Measurements from ENCODE around the gene RCAN2.

DNA sequence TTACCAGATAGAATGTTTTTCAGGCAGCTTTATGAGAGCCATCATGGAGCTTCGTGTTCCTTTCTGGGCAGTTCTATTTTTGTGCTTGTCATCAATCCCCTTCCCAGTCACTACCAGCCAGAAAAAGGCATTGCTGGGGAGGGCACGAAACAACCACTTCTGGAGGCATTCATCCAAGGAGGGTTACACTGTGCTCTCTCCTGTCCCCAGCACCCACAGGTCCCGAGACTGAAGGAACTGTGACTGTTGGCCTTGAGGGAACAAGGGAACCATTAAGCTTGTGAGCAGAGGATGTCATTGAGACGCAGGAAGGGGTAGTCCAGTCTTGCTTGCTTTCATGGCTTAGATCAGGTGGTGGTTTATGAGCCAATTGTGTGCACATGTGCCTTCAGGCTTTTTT, 300.4 kb downstream of the RCAN2 start:
- no peak for TF ChIP-seq SMC3 (conservative IDR thresholded peaks at IDR 0.05; ENCODE audit: poor library complexity)
- TF ChIP-seq, protein P1, sequence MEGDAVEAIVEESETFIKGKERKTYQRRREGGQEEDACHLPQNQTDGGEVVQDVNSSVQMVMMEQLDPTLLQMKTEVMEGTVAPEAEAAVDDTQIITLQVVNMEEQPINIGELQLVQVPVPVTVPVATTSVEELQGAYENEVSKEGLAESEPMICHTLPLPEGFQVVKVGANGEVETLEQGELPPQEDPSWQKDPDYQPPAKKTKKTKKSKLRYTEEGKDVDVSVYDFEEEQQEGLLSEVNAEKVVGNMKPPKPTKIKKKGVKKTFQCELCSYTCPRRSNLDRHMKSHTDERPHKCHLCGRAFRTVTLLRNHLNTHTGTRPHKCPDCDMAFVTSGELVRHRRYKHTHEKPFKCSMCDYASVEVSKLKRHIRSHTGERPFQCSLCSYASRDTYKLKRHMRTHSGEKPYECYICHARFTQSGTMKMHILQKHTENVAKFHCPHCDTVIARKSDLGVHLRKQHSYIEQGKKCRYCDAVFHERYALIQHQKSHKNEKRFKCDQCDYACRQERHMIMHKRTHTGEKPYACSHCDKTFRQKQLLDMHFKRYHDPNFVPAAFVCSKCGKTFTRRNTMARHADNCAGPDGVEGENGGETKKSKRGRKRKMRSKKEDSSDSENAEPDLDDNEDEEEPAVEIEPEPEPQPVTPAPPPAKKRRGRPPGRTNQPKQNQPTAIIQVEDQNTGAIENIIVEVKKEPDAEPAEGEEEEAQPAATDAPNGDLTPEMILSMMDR (IDR thresholded peaks at IDR 0.05; ENCODE audit: poor library complexity, severe bottlenecking): no peak
- no peak for TF ChIP-seq POLR2AphosphoS5 (IDR thresholded peaks at IDR 0.05)
- TF ChIP-seq EZH2 (IDR thresholded peaks at IDR 0.05; ENCODE audit: borderline replicate concordance, insufficient read depth, low read length, poor library complexity, severe bottlenecking): no peak
- TF ChIP-seq, protein P2, sequence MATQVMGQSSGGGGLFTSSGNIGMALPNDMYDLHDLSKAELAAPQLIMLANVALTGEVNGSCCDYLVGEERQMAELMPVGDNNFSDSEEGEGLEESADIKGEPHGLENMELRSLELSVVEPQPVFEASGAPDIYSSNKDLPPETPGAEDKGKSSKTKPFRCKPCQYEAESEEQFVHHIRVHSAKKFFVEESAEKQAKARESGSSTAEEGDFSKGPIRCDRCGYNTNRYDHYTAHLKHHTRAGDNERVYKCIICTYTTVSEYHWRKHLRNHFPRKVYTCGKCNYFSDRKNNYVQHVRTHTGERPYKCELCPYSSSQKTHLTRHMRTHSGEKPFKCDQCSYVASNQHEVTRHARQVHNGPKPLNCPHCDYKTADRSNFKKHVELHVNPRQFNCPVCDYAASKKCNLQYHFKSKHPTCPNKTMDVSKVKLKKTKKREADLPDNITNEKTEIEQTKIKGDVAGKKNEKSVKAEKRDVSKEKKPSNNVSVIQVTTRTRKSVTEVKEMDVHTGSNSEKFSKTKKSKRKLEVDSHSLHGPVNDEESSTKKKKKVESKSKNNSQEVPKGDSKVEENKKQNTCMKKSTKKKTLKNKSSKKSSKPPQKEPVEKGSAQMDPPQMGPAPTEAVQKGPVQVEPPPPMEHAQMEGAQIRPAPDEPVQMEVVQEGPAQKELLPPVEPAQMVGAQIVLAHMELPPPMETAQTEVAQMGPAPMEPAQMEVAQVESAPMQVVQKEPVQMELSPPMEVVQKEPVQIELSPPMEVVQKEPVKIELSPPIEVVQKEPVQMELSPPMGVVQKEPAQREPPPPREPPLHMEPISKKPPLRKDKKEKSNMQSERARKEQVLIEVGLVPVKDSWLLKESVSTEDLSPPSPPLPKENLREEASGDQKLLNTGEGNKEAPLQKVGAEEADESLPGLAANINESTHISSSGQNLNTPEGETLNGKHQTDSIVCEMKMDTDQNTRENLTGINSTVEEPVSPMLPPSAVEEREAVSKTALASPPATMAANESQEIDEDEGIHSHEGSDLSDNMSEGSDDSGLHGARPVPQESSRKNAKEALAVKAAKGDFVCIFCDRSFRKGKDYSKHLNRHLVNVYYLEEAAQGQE (IDR thresholded peaks at IDR 0.05; ENCODE audit: borderline replicate concordance): no peak
